Fibroblast of the aortic adventitia (primary cell): Measurements from ENCODE around the gene ARAP1. TPM values are rescaled to one million over a fixed set of nuclear protein-coding genes. Genes with fewer than 3 reads are reported as not detected.

Experiments used
- DNase-seq: peaks from one replicate; pipeline ENCODE4 v3.0.0-alpha.2; 2010; ENCODE audit warnings: low read depth
- H3K4me3 ChIP-seq: 2 replicates; pipeline ENCODE4 v1.5.1; 2011; ENCODE audit warnings: low read depth, mild to moderate bottlenecking, control low read depth, low read length, moderate library complexity
- total RNA-seq: library from RNA; depleted of rRNA; stranded (reverse); fragments of >200 nt; gene quantifications from 2 replicates; pipeline ENCODE4 v1.2.3, GENCODE V29; 2012; ENCODE audit warnings: low replicate concordance
- TF ChIP-seq, protein P1 (sequence below): IDR thresholded peaks from 2 replicates; pipeline ENCODE4 v1.5.1; 2011; ENCODE audit warnings: mild to moderate bottlenecking, low read length, control low read depth, inconsistent platforms; ENCODE audit not compliant: insufficient read depth

The ARAP1 gene
- total RNA-seq, 1 donor = 66.9 TPM

DNA sequence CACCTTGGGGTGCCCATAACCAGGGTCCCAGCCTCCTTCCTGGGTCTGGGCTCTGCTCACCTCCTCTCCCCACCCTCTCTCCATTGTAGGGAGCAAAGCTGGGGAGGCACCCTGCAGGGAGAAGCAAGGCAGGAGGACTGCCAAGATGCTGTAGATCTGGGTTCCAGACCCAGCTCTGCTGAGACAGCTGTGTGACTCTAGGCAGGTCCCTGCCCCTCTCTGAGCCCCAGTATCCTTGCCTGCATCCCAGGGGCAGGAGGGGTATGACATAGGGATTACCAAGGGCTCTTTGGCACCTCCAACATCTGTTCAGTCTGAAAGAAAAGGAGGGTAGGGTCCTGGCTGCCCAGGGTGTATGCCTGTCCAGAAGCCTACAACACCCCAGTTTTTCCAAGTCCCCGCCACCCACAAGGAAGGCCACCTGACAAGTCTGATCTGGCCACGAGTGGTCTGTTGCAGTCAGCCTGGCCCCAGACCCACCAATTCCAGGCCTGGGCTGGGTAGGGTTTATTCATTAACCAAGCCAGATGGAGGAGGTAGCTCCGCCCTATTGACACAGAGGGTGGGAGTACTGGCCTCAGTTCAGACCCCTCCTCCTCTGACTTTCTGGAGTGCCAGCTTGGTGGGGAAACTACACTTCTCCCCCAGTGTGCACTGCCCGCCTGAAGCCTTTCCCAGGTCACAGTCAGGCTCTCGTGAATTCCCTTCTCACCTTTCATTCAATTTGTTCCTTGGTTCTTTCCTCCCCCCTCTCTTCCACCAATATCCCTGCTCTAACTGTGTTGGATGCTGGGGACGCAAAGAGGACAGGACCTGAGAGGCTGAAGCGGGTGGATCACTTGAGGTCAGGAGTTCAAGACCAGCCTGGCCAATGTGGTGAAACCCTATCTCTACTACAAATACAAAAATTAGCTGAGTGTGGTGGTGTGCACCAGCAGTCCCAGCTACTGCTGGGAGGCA lies 26.6 kb upstream of the ARAP1 start:
- no peak overlapping the region for H3K4me3 ChIP-seq
- DNase-seq = no peak
- TF ChIP-seq, protein P1, sequence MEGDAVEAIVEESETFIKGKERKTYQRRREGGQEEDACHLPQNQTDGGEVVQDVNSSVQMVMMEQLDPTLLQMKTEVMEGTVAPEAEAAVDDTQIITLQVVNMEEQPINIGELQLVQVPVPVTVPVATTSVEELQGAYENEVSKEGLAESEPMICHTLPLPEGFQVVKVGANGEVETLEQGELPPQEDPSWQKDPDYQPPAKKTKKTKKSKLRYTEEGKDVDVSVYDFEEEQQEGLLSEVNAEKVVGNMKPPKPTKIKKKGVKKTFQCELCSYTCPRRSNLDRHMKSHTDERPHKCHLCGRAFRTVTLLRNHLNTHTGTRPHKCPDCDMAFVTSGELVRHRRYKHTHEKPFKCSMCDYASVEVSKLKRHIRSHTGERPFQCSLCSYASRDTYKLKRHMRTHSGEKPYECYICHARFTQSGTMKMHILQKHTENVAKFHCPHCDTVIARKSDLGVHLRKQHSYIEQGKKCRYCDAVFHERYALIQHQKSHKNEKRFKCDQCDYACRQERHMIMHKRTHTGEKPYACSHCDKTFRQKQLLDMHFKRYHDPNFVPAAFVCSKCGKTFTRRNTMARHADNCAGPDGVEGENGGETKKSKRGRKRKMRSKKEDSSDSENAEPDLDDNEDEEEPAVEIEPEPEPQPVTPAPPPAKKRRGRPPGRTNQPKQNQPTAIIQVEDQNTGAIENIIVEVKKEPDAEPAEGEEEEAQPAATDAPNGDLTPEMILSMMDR = no peak

DNA sequence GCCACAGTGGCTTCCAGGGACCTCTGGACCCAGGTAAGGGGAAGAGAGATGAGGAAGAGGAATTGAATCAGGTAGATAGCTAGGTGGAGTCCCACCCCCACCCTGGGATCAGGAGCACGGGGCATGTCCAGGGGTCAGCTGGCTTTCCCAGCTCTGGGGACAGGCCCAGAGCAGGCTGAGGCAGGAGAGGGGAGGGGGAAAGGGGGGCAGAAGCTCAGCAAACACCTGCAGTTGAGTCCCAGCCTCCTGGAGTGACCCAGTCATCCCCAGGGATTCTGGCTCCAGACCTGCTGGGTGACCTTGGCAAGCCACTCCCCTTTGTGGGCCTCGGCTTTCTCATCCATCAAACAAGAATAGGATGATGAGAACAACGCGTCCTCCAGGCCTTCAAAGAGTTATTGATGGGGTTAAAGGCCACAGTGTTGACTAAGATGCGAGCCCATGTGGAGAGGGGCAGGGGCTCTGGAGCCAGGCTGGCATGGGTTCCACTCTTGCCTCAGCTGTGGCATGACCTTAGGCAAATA lies 25.6 kb upstream of the ARAP1 start:
- DNase-seq = no peak
- no peak overlapping the region for H3K4me3 ChIP-seq
- TF ChIP-seq, protein P1 = no peak

DNA sequence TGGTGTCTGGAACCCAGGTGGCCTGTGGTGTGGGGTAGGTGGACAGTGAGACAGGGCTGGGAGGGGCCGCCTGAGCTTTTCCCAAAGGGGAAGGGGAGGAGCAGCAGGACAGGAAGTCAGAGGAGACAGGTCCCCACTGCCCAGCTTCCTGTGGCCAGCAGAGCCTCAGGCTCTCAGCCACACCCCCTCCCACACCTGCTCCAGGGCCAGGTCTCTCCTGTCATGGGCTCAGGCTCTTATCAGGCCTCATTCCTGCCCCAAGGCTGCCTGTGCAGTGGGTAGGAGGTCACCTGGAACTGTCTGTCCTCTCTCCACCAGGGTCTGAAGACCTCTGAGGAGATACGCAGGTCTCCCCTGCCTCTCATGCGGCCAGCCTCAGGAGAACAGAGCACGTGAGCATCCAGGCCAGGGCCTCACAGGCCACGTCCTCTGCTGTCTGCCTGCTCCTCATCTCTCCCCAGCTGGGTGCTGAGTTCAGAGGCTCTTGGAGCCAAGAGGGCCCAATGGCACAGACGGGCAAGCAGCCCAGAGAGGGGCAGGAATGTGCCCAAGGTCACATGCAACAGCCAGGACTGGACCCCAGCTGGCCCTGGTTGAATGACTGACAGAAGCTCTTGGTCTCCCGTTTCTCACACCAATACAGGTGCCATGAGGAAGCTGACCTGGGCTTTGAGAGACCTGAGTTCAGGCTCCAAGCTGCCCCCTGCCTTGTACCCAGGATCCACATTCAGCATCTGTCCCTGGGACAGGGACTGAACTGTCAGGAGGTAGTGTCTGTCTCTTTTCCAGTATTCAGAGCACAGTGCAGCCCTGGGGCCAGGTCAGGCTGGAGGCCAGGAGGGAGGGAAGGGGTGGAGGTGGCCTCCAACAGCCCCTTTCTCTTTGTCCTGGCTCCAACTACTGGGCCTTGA lies 24.9 kb upstream of the ARAP1 start:
- TF ChIP-seq, protein P1 = no peak

DNA sequence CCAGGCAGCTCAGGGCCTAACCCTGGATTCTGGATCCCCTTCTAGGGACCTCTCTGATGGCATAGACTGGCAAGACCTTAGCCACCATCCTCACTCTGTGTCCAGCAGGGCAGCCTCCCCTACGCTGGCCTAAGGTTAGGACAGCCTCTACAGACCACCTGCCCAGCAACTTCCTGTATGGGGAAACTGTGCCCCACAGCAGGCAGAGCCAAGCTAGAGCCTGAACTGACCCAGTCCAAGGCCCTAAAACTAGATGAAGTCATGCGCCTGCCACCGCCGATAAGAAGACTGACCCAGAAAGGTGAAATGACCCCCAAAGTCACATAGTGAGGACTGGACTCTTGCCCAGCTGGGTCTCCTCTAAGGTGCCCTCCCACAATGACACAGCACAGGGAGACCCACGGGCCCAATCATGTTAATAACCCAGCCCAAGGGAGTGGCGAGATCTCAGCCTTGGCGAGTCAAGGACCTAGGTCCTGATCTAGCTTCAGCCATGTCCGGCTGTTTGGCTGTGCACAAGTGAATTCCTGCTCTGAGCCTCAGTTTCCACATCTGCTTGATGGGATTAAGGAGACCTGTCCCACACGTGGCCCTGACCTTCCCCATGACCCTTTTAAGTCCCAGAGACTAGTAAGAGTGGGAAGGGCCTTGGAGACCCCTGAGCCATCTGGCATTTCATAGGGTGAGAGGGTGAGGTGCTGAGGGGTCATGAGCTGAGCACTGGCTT lies 24.1 kb upstream of the ARAP1 start:
- no peak overlapping the region for H3K4me3 ChIP-seq
- TF ChIP-seq, protein P1 = no peak
- no peak for DNase-seq

More for the DNA sequence above, 24.9 kb upstream of the ARAP1 start:
- DNase-seq = no peak
- H3K4me3 ChIP-seq = no peak overlapping the region

DNA sequence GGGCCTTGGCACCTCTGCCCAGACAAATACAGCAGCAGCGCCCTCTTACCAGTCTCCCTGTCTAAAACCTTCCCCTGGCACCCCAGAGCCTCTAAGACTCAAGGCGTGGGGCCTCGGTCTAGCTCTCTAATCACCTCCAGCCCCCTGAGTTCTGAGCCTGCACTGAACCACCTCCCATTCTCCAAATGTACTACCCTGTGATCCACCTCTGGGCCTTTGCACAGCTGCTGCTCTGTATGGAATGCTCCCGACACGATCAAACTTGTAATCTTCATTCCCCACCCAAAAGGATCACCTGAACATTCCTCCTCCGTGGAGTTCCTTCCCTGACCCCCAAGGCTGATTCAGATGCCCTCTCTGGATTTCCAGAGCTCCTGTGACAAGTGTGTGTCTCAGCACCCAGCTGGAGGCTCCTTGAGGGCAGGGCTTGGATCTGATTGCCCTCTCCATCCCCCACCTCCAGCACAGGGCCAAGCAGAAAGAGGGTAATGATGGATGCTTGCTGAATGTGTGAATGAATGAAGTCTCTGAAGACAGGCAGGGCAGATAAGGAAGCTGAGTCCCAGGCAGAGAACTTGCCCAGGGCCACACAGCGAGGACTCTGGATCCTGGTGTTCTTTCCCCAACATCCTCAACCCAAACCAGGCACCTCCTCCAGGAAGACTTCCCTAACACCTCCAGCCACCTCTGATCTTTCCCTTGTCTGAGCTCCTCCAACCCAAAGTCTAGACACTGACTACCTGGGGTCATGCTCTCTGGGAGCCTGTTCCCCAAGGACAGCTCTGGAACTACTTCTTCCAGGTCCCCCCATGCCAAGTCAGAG lies 23.3 kb upstream of the ARAP1 start:
- H3K4me3 ChIP-seq = no peak overlapping the region
- no peak for DNase-seq
- TF ChIP-seq, protein P1 = no peak
